Spleen (tissue), 11 donors: ENCODE data around the gene FLOT1. TPM values are rescaled to one million over a fixed set of nuclear protein-coding genes. Genes with fewer than 3 reads are reported as not detected.

ENCODE experiments used
- DNase-seq: peaks from one replicate; pipeline ENCODE4 v3.0.0-alpha.2; 2020
- H3K27ac ChIP-seq, 8 donors: fragments of 200-600 bp; sonication (generic) in 7 of 8; 1 replicate in 4 of 8; 2 replicates in 4 of 8; pipeline versions ENCODE4 v1.5.0 to v1.8.0; 2016 to 2021; ENCODE audit warnings: inconsistent platforms in 4 of 8, mild to moderate bottlenecking in 4 of 8, moderate library complexity in 1 of 8
- H3K27me3 ChIP-seq, 7 donors: fragments of 200-600 bp; sonication (generic) in 6 of 7; replicated peaks in 1 of 7; 1 replicate in 4 of 7; 2 replicates in 3 of 7; pipeline versions ENCODE4 v1.5.0 to v1.8.0; 2016 to 2021; ENCODE audit warnings: inconsistent platforms in 3 of 7, mild to moderate bottlenecking in 1 of 7
- H3K36me3 ChIP-seq, 6 donors: fragments of 200-600 bp; sonication (generic) in 5 of 6; 1 replicate in 4 of 6; 2 replicates in 2 of 6; pipeline versions ENCODE4 v1.5.0 to v1.8.0; 2016 to 2021; ENCODE audit warnings: inconsistent platforms in 2 of 6
- H3K4me1 ChIP-seq, 6 donors: fragments of 200-600 bp; sonication (generic) in 5 of 6; 1 replicate in 3 of 6; 2 replicates in 3 of 6; pipeline versions ENCODE4 v1.5.0 to v1.8.0; 2016 to 2021; ENCODE audit warnings: inconsistent platforms in 3 of 6
- H3K4me3 ChIP-seq, 8 donors: fragments of 200-600 bp; sonication (generic) in 7 of 8; 1 replicate in 4 of 8; 2 replicates in 4 of 8; pipeline versions ENCODE4 v1.5.0 to v1.8.0; 2016 to 2021; ENCODE audit warnings: inconsistent platforms in 4 of 8, mild to moderate bottlenecking in 4 of 8, moderate library complexity in 2 of 8
- H3K9me3 ChIP-seq, 8 donors: fragments of 200-600 bp; sonication (generic) in 7 of 8; 1 replicate in 4 of 8; 2 replicates in 4 of 8; pipeline versions ENCODE4 v1.5.0 to v1.8.0; 2016 to 2021; ENCODE audit warnings: inconsistent platforms in 4 of 8
- CTCF ChIP-seq, 11 experiments: fragments of 200-600 bp in 7 of 11; fragments of 450-650 bp in 4 of 11; sonication (generic) in 4 of 11; IDR thresholded peaks in 8 of 11; conservative IDR thresholded peaks in 3 of 11; 1 replicate in 7 of 11; 2 replicates in 4 of 11; pipeline versions ENCODE4 v1.4.0 to v1.8.0; 2016 to 2021; ENCODE audit warnings: antibody characterized with exemption in 11 of 11, inconsistent platforms in 4 of 11, mild to moderate bottlenecking in 1 of 11
- POLR2A ChIP-seq, 3 donors: fragments of 450-650 bp; IDR thresholded peaks; one replicate each; pipeline ENCODE4 v1.5.1; 2017; ENCODE audit warnings: antibody characterized with exemption in 3 of 3, mild to moderate bottlenecking in 1 of 3
- POLR2AphosphoS5 ChIP-seq, 3 donors: sonication (generic); formaldehyde crosslinking; IDR thresholded peaks; one replicate each; pipeline ENCODE4 v1.5.1; 2017; ENCODE audit warnings: antibody characterized with exemption in 3 of 3
- WGBS, 5 donors: extraction: QIAGEN DNeasy Blood & Tissue Kit in 3 of 5; methylation state at CpG; one replicate each; pipeline versions ENCODE4 v1.1.5 to v1.1.7; 2013 to 2018; 5-methylcytosine and 5-hydroxymethylcytosine counted together
- intact Hi-C: fragments of 100-400 bp; cut with DNase I; formaldehyde crosslinking; loops from one replicate; pipeline ENCODE4 v1.15.0; 2023; ENCODE audit warnings: low total_unique reads
- polyA plus RNA-seq, 3 donors: library from polyadenylated mRNA; stranded (reverse); fragments of 200-250 nt; gene quantifications; one replicate each; pipeline ENCODE4 v1.2.1, GENCODE V29; 2013
- total RNA-seq, 7 donors: library from RNA; depleted of rRNA in 3 of 7; stranded (reverse); fragments of >200 nt in 3 of 7; fragmentation: NEBNext Ultra II Directional in 4 of 7; extraction: Animal tissue kit (Norgen Biotek cat#: 25700) in 4 of 7; gene quantifications; one replicate each; pipeline versions ENCODE4 v1.1.0 to v1.2.1, GENCODE V29; 2016 to 2021
- donor health status: healthy with polysubstance abuse.
- donor health status: DM: no; HTN: no; CAD: no; lungs with moderate emphysema.
- donor health status: DM: no; HTN: no; CAD: no.
- donor health status: Bipolar disorder and iron deficiency.
- donor health status: healthy.
- donor health status: DM: no; HTN: no; CAD: no.
- donor health status: DM: yes; HTN: yes; CAD: no.

FLOT1 gene
- total and polyA plus RNA-seq, 10 donors: 116 to 205 (median 165) TPM

- Histone ChIP-seq H3K36me3 (no peaks in the 10 kb centered on the region), H3K4me3 (no peak overlapping the region), H3K9me3 (no peaks in the 10 kb centered on the region), H3K27me3 (no peaks in the 10 kb centered on the region), H3K4me1 (peaks cover 10 to 67% (median 16%) of the 10 kb centered on the region in 6 donors), H3K27ac (peak overlapping the region in 7 of 8 donors; percentile 29 to 68 (median 57))
- TF ChIP-seq POLR2AphosphoS5 (IDR thresholded peaks at IDR 0.05) (peak in 1 of 3 donors; percentile 10), POLR2A (IDR thresholded peaks at IDR 0.05) (no peak)
- no peak for DNase-seq
- 65 to 80% (median 75%) methylated on average over 8 of the region's 8 CpGs for WGBS, 5 donors
- intact Hi-C loops: loop anchor here (5.0 to 10.0 kb wide), 2 partner anchors 128 to 336 kb away; no protein-coding TSS in a partner anchor
Measured at GRCh38 chr6:30748851-30749540, 6.5 kb upstream of the FLOT1 start.

GRCh38 chr6:30747902-30748769 is 5.6 kb upstream of the FLOT1 start:
- WGBS, 5 donors: 82 to 89% (median 84%) methylated on average over 6 of the region's 6 CpGs
- H3K9me3 ChIP-seq: no peaks in the 10 kb centered on the region
- TF ChIP-seq CTCF (IDR thresholded peaks at IDR 0.05 in 8 of 11, conservative IDR thresholded peaks at IDR 0.05 in 3 of 11) (no peak), POLR2A (IDR thresholded peaks at IDR 0.05) (no peak), POLR2AphosphoS5 (IDR thresholded peaks at IDR 0.05) (no peak)
- no peaks in the 10 kb centered on the region for H3K36me3 ChIP-seq
- no peaks in the 10 kb centered on the region for H3K27me3 ChIP-seq
- intact Hi-C loops: loop anchor here (5.0 to 10.0 kb wide), 2 partner anchors 129 to 337 kb away; no protein-coding TSS in a partner anchor
- DNase-seq: no peak
- H3K4me3 ChIP-seq: no peak overlapping the region
- peaks cover 14 to 75% (median 24%) of the 10 kb centered on the region in 6 donors for H3K4me1 ChIP-seq
- H3K27ac ChIP-seq: peak overlapping the region in 7 of 8 donors; percentile 29 to 68 (median 57)

- intact Hi-C loops: loop anchor here (5.0 to 10.0 kb wide), 2 partner anchors 130 to 338 kb away; no protein-coding TSS in a partner anchor
- WGBS, 5 donors: 67 to 77% (median 75%) methylated on average over 1 of the region's 1 CpG
- no peak for DNase-seq
Measured at GRCh38 chr6:30747300-30747687, 4.8 kb upstream of the FLOT1 start.

More at GRCh38 chr6:30747300-30747687, 4.8 kb upstream of the FLOT1 start:
- peaks cover 8 to 76% (median 26%) of the 10 kb centered on the region in 6 donors for H3K4me1 ChIP-seq
- no peaks in the 10 kb centered on the region for H3K9me3 ChIP-seq
- no peaks in the 10 kb centered on the region for H3K36me3 ChIP-seq
- H3K27ac ChIP-seq: peak overlapping the region in 7 of 8 donors; percentile 11 to 68 (median 51)
- H3K4me3 ChIP-seq: no peak overlapping the region
- no peaks in the 10 kb centered on the region for H3K27me3 ChIP-seq
- TF ChIP-seq CTCF (IDR thresholded peaks at IDR 0.05 in 8 of 11, conservative IDR thresholded peaks at IDR 0.05 in 3 of 11) (no peak), POLR2A (IDR thresholded peaks at IDR 0.05) (no peak), POLR2AphosphoS5 (IDR thresholded peaks at IDR 0.05) (no peak)
